Measurements from ENCODE around the gene MSANTD1. TPM values are rescaled to one million over a fixed set of nuclear protein-coding genes. Genes with fewer than 3 reads are reported as not detected.

The MSANTD1 gene
- total and polyA plus RNA-seq, 4 donors, result 0.33 to 3.5 (median 1.9) TPM; not detected in 1

DNA sequence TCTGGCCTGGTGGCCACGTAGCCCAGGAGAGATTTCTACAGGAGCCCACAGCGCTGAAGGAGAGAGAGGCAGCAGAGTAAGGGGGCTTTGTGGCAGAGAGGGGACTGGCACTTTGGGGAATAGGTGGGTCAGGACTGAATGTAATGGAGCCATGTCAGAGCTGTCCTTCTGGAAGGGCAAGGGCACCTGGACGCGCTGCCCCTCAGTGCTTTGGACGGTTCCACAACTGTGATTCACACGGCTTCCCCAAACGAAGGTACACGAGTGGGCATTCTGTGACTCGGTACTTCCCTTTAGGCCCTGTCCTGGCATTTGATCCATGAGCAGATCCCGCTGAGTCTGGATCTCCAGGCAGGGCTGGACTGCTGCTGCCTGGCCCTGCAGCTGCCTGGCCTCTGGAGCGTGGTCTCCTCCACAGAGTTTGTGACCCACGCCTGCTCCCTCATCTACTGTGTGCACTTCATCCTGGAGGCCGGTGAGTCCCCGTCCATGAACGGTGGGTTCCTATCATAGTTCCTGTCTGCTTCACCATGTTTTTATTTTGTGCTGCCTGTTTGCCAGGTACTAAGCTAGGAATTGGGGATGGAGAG lies 35.2 kb upstream of the MSANTD1 start:
- H3K4me1 ChIP-seq (ENCODE audit: control insufficient read depth in 1 of 2, insufficient read depth in 2 of 2, low read length in 2 of 2), result no peaks in the 10 kb centered on the region
- H3K9me3 ChIP-seq (ENCODE audit: control insufficient read depth, low read length), result no peaks in the 10 kb centered on the region
- H3K4me3 ChIP-seq (ENCODE audit: low read length in 2 of 2), result no peak overlapping the region
- intact Hi-C loops (cut with DNase I), result no loop called here
- DNase-seq, result peak in 1 of 2 donors; percentile 36
- no peak overlapping the region for H3K27ac ChIP-seq (ENCODE audit: low read depth in 1 of 2, low read length in 2 of 2)
- no peak for ATAC-seq (ENCODE audit: low FRiP score)
- 93 to 94% methylated on average over 14 to 15 of the region's 15 CpGs for WGBS, 2 donors
- H3K27me3 ChIP-seq (ENCODE audit: control insufficient read depth in 1 of 2, insufficient read depth in 2 of 2, low read length in 1 of 2), result no peaks in the 10 kb centered on the region
- H3K36me3 ChIP-seq (ENCODE audit: control insufficient read depth in 1 of 2, insufficient read depth in 2 of 2, low read length in 1 of 2), result peaks cover 0 to 23% of the 10 kb centered on the region in 2 donors

DNA sequence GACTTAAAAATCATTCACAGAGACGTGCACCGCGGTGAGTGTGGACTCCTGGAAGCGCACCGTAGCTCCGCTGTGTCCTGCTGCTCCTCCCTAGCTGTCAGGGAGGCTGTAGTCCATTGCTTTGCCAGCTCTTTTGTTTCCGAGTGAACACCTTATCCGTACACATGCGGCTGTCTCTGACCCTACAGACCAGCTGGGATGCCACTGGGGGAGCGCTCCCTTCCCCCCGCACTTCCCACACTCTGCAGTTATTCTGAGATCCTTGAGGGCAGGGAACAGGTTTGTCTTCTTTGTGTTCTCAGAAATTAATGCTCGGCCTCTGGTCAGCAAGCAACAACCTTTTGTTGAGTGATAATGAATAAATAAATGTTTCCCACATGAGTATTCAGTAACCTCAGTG lies 33.7 kb upstream of the MSANTD1 start:
- ATAC-seq (ENCODE audit: low FRiP score), result no peak
- H3K27ac ChIP-seq (ENCODE audit: low read depth in 1 of 2, low read length in 2 of 2), result no peak overlapping the region
- H3K4me1 ChIP-seq (ENCODE audit: control insufficient read depth in 1 of 2, insufficient read depth in 2 of 2, low read length in 2 of 2), result no peaks in the 10 kb centered on the region
- H3K9me3 ChIP-seq (ENCODE audit: control insufficient read depth, low read length), result no peaks in the 10 kb centered on the region
- H3K27me3 ChIP-seq (ENCODE audit: control insufficient read depth in 1 of 2, insufficient read depth in 2 of 2, low read length in 1 of 2), result no peaks in the 10 kb centered on the region
- 93 to 95% methylated on average over 12 of the region's 12 CpGs for WGBS, 2 donors
- DNase-seq, result peak; percentile 10 to 17
- H3K36me3 ChIP-seq (ENCODE audit: control insufficient read depth in 1 of 2, insufficient read depth in 2 of 2, low read length in 1 of 2), result peaks cover 0 to 15% of the 10 kb centered on the region in 2 donors
- H3K4me3 ChIP-seq (ENCODE audit: low read length in 2 of 2), result no peak overlapping the region
- intact Hi-C loops (cut with DNase I), result no loop called here

DNA sequence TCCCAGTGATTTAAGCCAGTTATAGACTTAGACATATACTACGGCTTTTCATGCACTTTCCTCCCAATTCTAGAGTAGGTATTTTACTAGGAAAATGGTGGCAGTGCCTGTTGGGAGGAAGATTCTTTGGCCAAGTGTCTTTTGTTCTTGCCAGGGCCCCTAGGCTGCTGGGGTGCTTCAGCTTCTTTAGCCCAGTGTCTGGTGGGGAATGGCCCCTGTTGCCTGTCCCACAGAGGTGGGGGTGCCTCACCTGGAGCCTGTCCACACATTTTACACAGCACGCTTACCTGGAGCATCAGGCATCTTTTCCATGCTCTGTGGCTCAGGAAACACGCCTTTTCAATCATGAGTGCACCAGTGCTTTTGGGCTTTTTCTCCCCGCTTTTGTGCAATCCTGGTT lies 33.2 kb upstream of the MSANTD1 start:
- intact Hi-C loops (cut with DNase I), result no loop called here
- 96 to 97% methylated on average over 4 of the region's 4 CpGs for WGBS, 2 donors
- H3K27ac ChIP-seq (ENCODE audit: low read depth in 1 of 2, low read length in 2 of 2), result no peak overlapping the region
- H3K4me1 ChIP-seq (ENCODE audit: control insufficient read depth in 1 of 2, insufficient read depth in 2 of 2, low read length in 2 of 2), result no peaks in the 10 kb centered on the region
- ATAC-seq (ENCODE audit: low FRiP score), result no peak
- H3K27me3 ChIP-seq (ENCODE audit: control insufficient read depth in 1 of 2, insufficient read depth in 2 of 2, low read length in 1 of 2), result no peaks in the 10 kb centered on the region
- no peaks in the 10 kb centered on the region for H3K9me3 ChIP-seq (ENCODE audit: control insufficient read depth, low read length)
- DNase-seq, result peak; percentile 10 to 12
- H3K4me3 ChIP-seq (ENCODE audit: low read length in 2 of 2), result no peak overlapping the region
- H3K36me3 ChIP-seq (ENCODE audit: control insufficient read depth in 1 of 2, insufficient read depth in 2 of 2, low read length in 1 of 2), result peaks cover 0 to 15% of the 10 kb centered on the region in 2 donors

DNA sequence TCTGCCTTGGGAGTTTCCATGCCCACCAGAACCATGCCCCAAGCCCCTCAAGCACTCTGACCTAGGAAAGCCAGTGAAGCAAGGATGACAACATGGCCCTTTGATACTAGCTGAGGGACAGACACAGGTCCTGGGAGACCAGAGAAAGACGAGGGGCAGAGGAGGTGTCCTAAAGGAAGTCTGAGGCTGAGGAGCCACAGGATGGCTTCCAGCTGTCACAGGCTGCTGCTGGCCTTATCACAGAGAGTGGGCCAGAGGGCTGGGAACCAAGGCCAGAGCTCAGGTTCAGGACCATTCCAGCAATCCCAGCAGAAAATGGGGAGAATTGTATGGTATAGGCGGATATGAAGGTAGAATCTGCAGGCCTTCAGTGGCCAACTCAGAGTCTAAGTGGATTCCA lies 31.7 kb upstream of the MSANTD1 start:
- WGBS, 2 donors, result 89 to 93% methylated on average over 2 of the region's 2 CpGs
- Histone ChIP-seq H3K27ac (ENCODE audit: low read depth in 1 of 2, low read length in 2 of 2) (no peak overlapping the region), H3K9me3 (ENCODE audit: control insufficient read depth, low read length) (no peaks in the 10 kb centered on the region), H3K27me3 (ENCODE audit: control insufficient read depth in 1 of 2, insufficient read depth in 2 of 2, low read length in 1 of 2) (no peaks in the 10 kb centered on the region), H3K4me3 (ENCODE audit: low read length in 2 of 2) (no peak overlapping the region), H3K4me1 (ENCODE audit: control insufficient read depth in 1 of 2, insufficient read depth in 2 of 2, low read length in 2 of 2) (no peaks in the 10 kb centered on the region), H3K36me3 (ENCODE audit: control insufficient read depth in 1 of 2, insufficient read depth in 2 of 2, low read length in 1 of 2) (peaks cover 0 to 13% of the 10 kb centered on the region in 2 donors)
- intact Hi-C loops (cut with DNase I), result no loop called here
- DNase-seq (peak; percentile 4 to 10), ATAC-seq (ENCODE audit: low FRiP score) (no peak)

DNA sequence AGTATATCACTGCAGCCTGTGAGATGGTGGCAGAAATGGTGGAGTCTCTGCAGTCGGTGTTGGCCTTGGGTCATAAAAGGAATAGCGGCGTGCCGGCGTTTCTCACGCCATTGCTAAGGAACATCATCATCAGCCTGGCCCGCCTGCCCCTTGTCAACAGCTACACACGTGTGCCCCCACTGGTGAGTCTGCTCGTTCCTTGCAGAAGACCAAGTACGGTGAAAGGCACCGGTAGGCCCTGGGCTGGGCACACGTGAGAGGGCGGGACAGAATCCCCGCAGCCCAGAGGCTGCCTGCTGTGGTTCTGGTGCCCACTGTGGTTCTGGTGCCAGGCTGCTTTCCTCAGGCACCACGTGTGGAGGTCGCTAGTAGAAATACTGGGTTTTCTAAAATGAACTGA lies 31.2 kb upstream of the MSANTD1 start:
- ATAC-seq (ENCODE audit: low FRiP score), result no peak
- WGBS, 2 donors, result 92 to 93% methylated on average over 16 of the region's 16 CpGs
- H3K36me3 ChIP-seq (ENCODE audit: control insufficient read depth in 1 of 2, insufficient read depth in 2 of 2, low read length in 1 of 2), result peaks cover 0 to 12% of the 10 kb centered on the region in 2 donors

DNA sequence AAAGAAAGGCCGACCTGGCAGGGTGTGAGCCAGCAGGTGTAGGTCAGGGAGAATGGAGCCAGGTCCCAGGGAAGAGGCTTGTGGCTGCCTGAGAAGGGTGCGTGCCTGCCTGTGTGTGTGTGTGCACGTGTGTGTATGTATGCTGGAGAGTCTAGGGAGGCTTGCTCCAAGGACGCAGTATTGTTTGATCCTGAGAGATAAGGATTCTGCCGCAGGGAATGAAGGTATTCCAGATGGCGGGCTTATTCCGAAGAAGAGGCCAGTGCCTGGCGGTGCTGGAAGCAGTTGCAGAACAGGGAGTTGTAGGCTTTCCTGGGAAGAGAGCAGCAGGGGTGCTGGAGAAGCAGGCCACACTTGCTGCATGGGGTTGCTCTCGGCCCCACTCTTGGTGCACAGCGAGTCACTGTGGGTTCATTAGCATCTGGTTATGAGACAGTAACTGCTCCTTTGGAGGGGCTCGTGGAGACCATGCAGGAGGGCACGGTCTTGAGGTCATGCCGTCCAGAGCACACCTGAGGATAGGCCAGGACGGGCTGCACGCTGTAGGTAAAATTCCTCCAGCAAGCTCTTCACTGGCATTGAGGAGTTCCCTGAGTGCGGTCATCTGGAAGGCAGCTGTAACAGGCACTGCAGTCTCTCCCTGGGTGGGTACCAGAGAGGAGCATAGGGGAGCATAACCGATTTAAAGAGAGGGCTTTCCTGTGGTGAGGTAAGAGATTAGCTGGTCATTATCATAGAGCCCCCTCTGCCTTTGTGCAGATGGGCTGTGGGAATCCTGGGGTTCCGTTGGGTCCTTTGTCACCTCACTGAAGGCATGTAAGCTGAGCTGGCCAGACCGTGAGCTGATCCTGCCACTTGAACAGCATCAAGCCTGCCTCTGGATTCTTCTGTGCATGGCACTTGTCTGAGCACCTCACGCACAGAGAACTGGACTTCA lies 29.9 kb upstream of the MSANTD1 start:
- Histone ChIP-seq H3K27ac (ENCODE audit: low read depth in 1 of 2, low read length in 2 of 2) (no peak overlapping the region), H3K4me3 (ENCODE audit: low read length in 2 of 2) (no peak overlapping the region), H3K9me3 (ENCODE audit: control insufficient read depth, low read length) (no peaks in the 10 kb centered on the region), H3K27me3 (ENCODE audit: control insufficient read depth in 1 of 2, insufficient read depth in 2 of 2, low read length in 1 of 2) (no peaks in the 10 kb centered on the region), H3K36me3 (ENCODE audit: control insufficient read depth in 1 of 2, insufficient read depth in 2 of 2, low read length in 1 of 2) (peaks cover 0 to 5% of the 10 kb centered on the region in 2 donors), H3K4me1 (ENCODE audit: control insufficient read depth in 1 of 2, insufficient read depth in 2 of 2, low read length in 2 of 2) (no peaks in the 10 kb centered on the region)
- WGBS, 2 donors, result 94 to 96% methylated on average over 20 of the region's 20 CpGs
- DNase-seq (peak; percentile 35 to 45), ATAC-seq (ENCODE audit: low FRiP score) (no peak)
- intact Hi-C loops (cut with DNase I), result no loop called here

More for the DNA sequence above, 31.2 kb upstream of the MSANTD1 start:
- Histone ChIP-seq H3K27me3 (ENCODE audit: control insufficient read depth in 1 of 2, insufficient read depth in 2 of 2, low read length in 1 of 2) (no peaks in the 10 kb centered on the region), H3K4me3 (ENCODE audit: low read length in 2 of 2) (no peak overlapping the region), H3K4me1 (ENCODE audit: control insufficient read depth in 1 of 2, insufficient read depth in 2 of 2, low read length in 2 of 2) (no peaks in the 10 kb centered on the region), H3K27ac (ENCODE audit: low read depth in 1 of 2, low read length in 2 of 2) (no peak overlapping the region), H3K9me3 (ENCODE audit: control insufficient read depth, low read length) (no peaks in the 10 kb centered on the region)
- intact Hi-C loops (cut with DNase I), result no loop called here
- DNase-seq, result peak; percentile 36 to 72

DNA sequence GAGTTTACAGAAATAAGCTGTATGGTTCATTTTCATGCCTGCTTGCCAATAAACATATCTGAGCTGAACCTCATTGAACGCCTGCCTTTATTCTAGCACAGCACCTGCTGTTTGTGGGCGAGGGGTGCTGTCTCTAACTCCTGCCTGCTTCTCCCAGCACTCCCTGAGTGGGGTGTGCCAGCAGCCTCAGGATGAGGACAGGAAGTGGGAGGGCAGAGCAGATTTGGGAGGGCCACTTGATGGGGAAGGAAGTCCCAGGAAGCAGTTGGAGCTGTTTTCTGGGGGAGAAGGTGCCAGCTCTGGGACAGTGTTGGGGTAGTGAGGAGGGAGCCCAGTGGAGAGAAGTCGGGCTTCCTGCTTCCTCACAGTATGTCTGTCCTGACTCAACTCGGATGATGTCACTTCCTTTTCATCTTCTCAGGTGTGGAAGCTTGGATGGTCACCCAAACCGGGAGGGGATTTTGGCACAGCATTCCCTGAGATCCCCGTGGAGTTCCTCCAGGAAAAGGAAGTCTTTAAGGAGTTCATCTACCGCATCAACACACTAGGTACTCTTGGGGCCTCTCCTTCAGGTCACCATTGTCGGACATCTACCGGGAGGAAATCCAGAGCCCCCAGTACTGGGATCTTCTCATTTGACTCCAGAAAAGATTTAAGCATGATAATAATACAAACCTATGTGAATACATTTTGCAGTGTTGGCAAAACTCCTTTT lies 29.0 kb upstream of the MSANTD1 start:
- no peaks in the 10 kb centered on the region for H3K4me1 ChIP-seq (ENCODE audit: control insufficient read depth in 1 of 2, insufficient read depth in 2 of 2, low read length in 2 of 2)
- peak; percentile 26 to 28 for DNase-seq
- no peaks in the 10 kb centered on the region for H3K9me3 ChIP-seq (ENCODE audit: control insufficient read depth, low read length)
- no peaks in the 10 kb centered on the region for H3K27me3 ChIP-seq (ENCODE audit: control insufficient read depth in 1 of 2, insufficient read depth in 2 of 2, low read length in 1 of 2)
- peaks cover 2 to 7% of the 10 kb centered on the region in 2 donors for H3K36me3 ChIP-seq (ENCODE audit: control insufficient read depth in 1 of 2, insufficient read depth in 2 of 2, low read length in 1 of 2)
- no peak for ATAC-seq (ENCODE audit: low FRiP score)
- no peak overlapping the region for H3K27ac ChIP-seq (ENCODE audit: low read depth in 1 of 2, low read length in 2 of 2)
- 79 to 82% methylated on average over 9 of the region's 9 CpGs for WGBS, 2 donors
- intact Hi-C loops (cut with DNase I), result no loop called here
- H3K4me3 ChIP-seq (ENCODE audit: low read length in 2 of 2), result no peak overlapping the region

DNA sequence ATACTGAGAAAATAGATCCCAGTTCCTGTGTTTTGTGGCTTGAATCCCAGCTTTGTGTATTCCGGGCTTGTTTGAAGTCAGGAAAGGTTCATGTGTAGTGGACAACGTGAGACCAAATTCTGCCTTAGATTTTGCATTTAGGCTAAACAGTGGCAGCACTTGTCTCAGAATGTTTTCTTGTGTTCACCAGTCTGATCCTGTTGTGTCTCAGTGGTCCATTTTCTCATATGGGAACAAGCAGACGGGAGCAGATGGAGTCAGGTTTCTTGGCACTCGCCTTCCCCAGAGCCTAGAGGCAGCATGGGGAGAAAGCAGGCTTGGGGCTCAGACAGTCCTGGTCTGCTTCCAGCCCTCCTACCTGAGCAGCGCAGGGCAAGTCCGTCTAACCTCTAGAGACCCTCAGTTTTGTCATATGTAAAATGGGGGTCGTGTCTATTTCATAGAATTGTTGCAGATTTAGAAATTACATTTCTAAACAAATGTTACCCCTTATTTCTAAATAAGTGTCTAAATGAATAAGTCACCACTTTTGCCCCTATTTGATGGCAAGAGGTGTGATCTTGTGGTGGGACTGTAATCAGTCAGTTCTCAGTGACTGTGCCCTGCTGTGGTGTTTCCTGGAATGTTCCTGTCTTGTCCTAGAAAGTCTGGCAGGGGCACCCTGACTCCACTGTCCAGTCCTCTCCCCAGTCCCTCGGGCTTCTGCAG lies 28.3 kb upstream of the MSANTD1 start:
- intact Hi-C loops (cut with DNase I), result no loop called here
- 63 to 66% methylated on average over 8 of the region's 8 CpGs for WGBS, 2 donors
- DNase-seq (peak; percentile 8 to 27), ATAC-seq (ENCODE audit: low FRiP score) (no peak)
- no peaks in the 10 kb centered on the region for H3K9me3 ChIP-seq (ENCODE audit: control insufficient read depth, low read length)
- H3K4me3 ChIP-seq (ENCODE audit: low read length in 2 of 2), result no peak overlapping the region
- H3K36me3 ChIP-seq (ENCODE audit: control insufficient read depth in 1 of 2, insufficient read depth in 2 of 2, low read length in 1 of 2), result peaks cover 3 to 4% of the 10 kb centered on the region in 2 donors
- H3K27ac ChIP-seq (ENCODE audit: low read depth in 1 of 2, low read length in 2 of 2), result no peak overlapping the region
- H3K27me3 ChIP-seq (ENCODE audit: control insufficient read depth in 1 of 2, insufficient read depth in 2 of 2, low read length in 1 of 2), result no peaks in the 10 kb centered on the region
- H3K4me1 ChIP-seq (ENCODE audit: control insufficient read depth in 1 of 2, insufficient read depth in 2 of 2, low read length in 2 of 2), result no peaks in the 10 kb centered on the region
